Activated CD8-positive, alpha-beta memory T cell treated with anti-CD3 and anti-CD28 coated beads for 48 hours (primary cell): ENCODE measurements around the gene OVAAL.

Experiments
- DNase-seq, 3 experiments: peaks; one replicate each; pipeline ENCODE4 v3.0.0-alpha.2; 2020; ENCODE audit warnings: low read depth in 2 of 3, low spot score in 2 of 3

The OVAAL gene

GRCh38 chr1:180603223-180603849, 44.6 kb downstream of the OVAAL start:
- DNase-seq, result no peak

- DNase-seq, result no peak
Measured at GRCh38 chr1:180603850-180604226, 45.1 kb downstream of the OVAAL start.

- no peak for DNase-seq
Measured at GRCh38 chr1:180606155-180606554, 47.4 kb downstream of the OVAAL start.

- DNase-seq, result no peak
Measured at GRCh38 chr1:180609643-180610555, 51.1 kb downstream of the OVAAL start.

- DNase-seq, result no peak
Measured at GRCh38 chr1:180610556-180611015, 51.8 kb downstream of the OVAAL start.

- no peak for DNase-seq
Measured at GRCh38 chr1:180611016-180611930, 52.5 kb downstream of the OVAAL start.

GRCh38 chr1:180612632-180613031, 53.9 kb downstream of the OVAAL start:
- no peak for DNase-seq

- no peak for DNase-seq
Measured at GRCh38 chr1:180614730-180615129, 56.0 kb downstream of the OVAAL start.

- DNase-seq, result no peak
Measured at GRCh38 chr1:180615493-180616290, 56.9 kb downstream of the OVAAL start.
